ENCODE measurements around the gene RABEP2. TPM values are rescaled to one million over a fixed set of nuclear protein-coding genes. Genes with fewer than 3 reads are reported as not detected.
"Not testable (repeated sequence)": the region's sequence is repeated elsewhere in the genome, so short reads cannot be mapped to it uniquely, and the experiment has no call there.

Gene RABEP2
- 10 to 100 TPM; 23.5 to 46.9 TPM for polyA plus RNA-seq

GRCh38 chr16:28924762-28925385, at the start of gene RABEP2:
Gene RABEP2 (minus strand): TSS chr16:28925238. CDS start chr16:28925163, 75 bp downstream.
- H3K4me3 ChIP-seq (ENCODE audit: low read depth in 1 of 2, low read length in 2 of 2): peak within 1 kb of the TSS; percentile 88 to 96
- H3K9me3 ChIP-seq (ENCODE audit: control insufficient read depth in 2 of 2, insufficient read depth in 1 of 2, low read depth in 1 of 2, low read length in 1 of 2): no peaks in the 10 kb centered on the region
- 0 to 1% methylated on average over 56 to 66 of the region's 66 CpGs for WGBS, 2 donors
- H3K36me3 ChIP-seq (ENCODE audit: control insufficient read depth in 2 of 2, insufficient read depth in 2 of 2, low read length in 1 of 2): peaks cover 0 to 4% of the 10 kb centered on the region in 2 donors
- H3K27ac ChIP-seq (ENCODE audit: low read depth in 2 of 2, low read length in 1 of 2): peak within 1 kb of the TSS; percentile 99 to 100
- H3K27me3 ChIP-seq (ENCODE audit: control insufficient read depth in 1 of 2, insufficient read depth in 2 of 2, low read length in 2 of 2): no peaks in the 10 kb centered on the region
- no peaks in the 10 kb centered on the region for H3K4me1 ChIP-seq (ENCODE audit: control insufficient read depth in 2 of 2, insufficient read depth in 2 of 2, low read length in 1 of 2)

GRCh38 chr16:28974437-28975157, 49.6 kb upstream of the RABEP2 start, which contains the start of gene SPNS1:
Gene SPNS1 (plus strand): TSS chr16:28974778. CDS start chr16:28975152, 374 bp downstream.
- H3K27me3 ChIP-seq (ENCODE audit: control insufficient read depth in 1 of 2, insufficient read depth in 2 of 2, low read length in 2 of 2): no peaks in the 10 kb centered on the region
- WGBS, 2 donors: 0 to 1% methylated on average over 56 to 60 of the region's 60 CpGs
- H3K36me3 ChIP-seq (ENCODE audit: control insufficient read depth in 2 of 2, insufficient read depth in 2 of 2, low read length in 1 of 2): peaks cover 0 to 9% of the 10 kb centered on the region in 2 donors
- no peaks in the 10 kb centered on the region for H3K9me3 ChIP-seq (ENCODE audit: control insufficient read depth in 2 of 2, insufficient read depth in 1 of 2, low read depth in 1 of 2, low read length in 1 of 2)
- peaks cover 0 to 4% of the 10 kb centered on the region in 2 donors for H3K4me1 ChIP-seq (ENCODE audit: control insufficient read depth in 2 of 2, insufficient read depth in 2 of 2, low read length in 1 of 2)
- H3K4me3 ChIP-seq (ENCODE audit: low read depth in 1 of 2, low read length in 2 of 2): peak within 1 kb of the TSS; percentile 65 to 91
- H3K27ac ChIP-seq (ENCODE audit: low read depth in 2 of 2, low read length in 1 of 2): peak within 1 kb of the TSS; percentile 9 to 82

GRCh38 chr16:28974007-28974436, 49.0 kb upstream of the RABEP2 start:
- H3K27me3 ChIP-seq (ENCODE audit: control insufficient read depth in 1 of 2, insufficient read depth in 2 of 2, low read length in 2 of 2): no peaks in the 10 kb centered on the region
- peak overlapping the region; percentile 65 to 91 for H3K4me3 ChIP-seq (ENCODE audit: low read depth in 1 of 2, low read length in 2 of 2)
- H3K9me3 ChIP-seq (ENCODE audit: control insufficient read depth in 2 of 2, insufficient read depth in 1 of 2, low read depth in 1 of 2, low read length in 1 of 2): no peaks in the 10 kb centered on the region
- peaks cover 0 to 4% of the 10 kb centered on the region in 2 donors for H3K4me1 ChIP-seq (ENCODE audit: control insufficient read depth in 2 of 2, insufficient read depth in 2 of 2, low read length in 1 of 2)
- H3K36me3 ChIP-seq (ENCODE audit: control insufficient read depth in 2 of 2, insufficient read depth in 2 of 2, low read length in 1 of 2): peaks cover 0 to 9% of the 10 kb centered on the region in 2 donors
- 0% methylated on average over 17 of the region's 17 CpGs for WGBS, 2 donors
- H3K27ac ChIP-seq (ENCODE audit: low read depth in 2 of 2, low read length in 1 of 2): peak overlapping the region; percentile 9 to 82

GRCh38 chr16:28969696-28970095, 44.7 kb upstream of the RABEP2 start:
- not testable (repeated sequence) for H3K27ac ChIP-seq (ENCODE audit: low read depth in 2 of 2, low read length in 1 of 2); H3K4me3 ChIP-seq (ENCODE audit: low read depth in 1 of 2, low read length in 2 of 2); H3K4me1 ChIP-seq (ENCODE audit: control insufficient read depth in 2 of 2, insufficient read depth in 2 of 2, low read length in 1 of 2); H3K36me3 ChIP-seq (ENCODE audit: control insufficient read depth in 2 of 2, insufficient read depth in 2 of 2, low read length in 1 of 2); H3K9me3 ChIP-seq (ENCODE audit: control insufficient read depth in 2 of 2, insufficient read depth in 1 of 2, low read depth in 1 of 2, low read length in 1 of 2); H3K27me3 ChIP-seq (ENCODE audit: control insufficient read depth in 1 of 2, insufficient read depth in 2 of 2, low read length in 2 of 2)
- 78 to 81% methylated on average over 2 of the region's 2 CpGs for WGBS, 2 donors

- WGBS, 2 donors: 90 to 91% methylated on average over 4 of the region's 4 CpGs
- peaks cover 15% of the 10 kb centered on the region in 2 donors for H3K36me3 ChIP-seq (ENCODE audit: control insufficient read depth in 2 of 2, insufficient read depth in 2 of 2, low read length in 1 of 2)
- H3K4me1 ChIP-seq (ENCODE audit: control insufficient read depth in 2 of 2, insufficient read depth in 2 of 2, low read length in 1 of 2): no peaks in the 10 kb centered on the region
- no peak overlapping the region for H3K4me3 ChIP-seq (ENCODE audit: low read depth in 1 of 2, low read length in 2 of 2)
- H3K27ac ChIP-seq (ENCODE audit: low read depth in 2 of 2, low read length in 1 of 2): no peak overlapping the region
- H3K9me3 ChIP-seq (ENCODE audit: control insufficient read depth in 2 of 2, insufficient read depth in 1 of 2, low read depth in 1 of 2, low read length in 1 of 2): no peaks in the 10 kb centered on the region
- no peaks in the 10 kb centered on the region for H3K27me3 ChIP-seq (ENCODE audit: control insufficient read depth in 1 of 2, insufficient read depth in 2 of 2, low read length in 2 of 2)
Measured at GRCh38 chr16:28967156-28967555, 42.1 kb upstream of the RABEP2 start.

- Histone ChIP-seq H3K36me3 (ENCODE audit: control insufficient read depth in 2 of 2, insufficient read depth in 2 of 2, low read length in 1 of 2) (peaks cover 15% of the 10 kb centered on the region in 2 donors), H3K4me3 (ENCODE audit: low read depth in 1 of 2, low read length in 2 of 2) (no peak overlapping the region), H3K27ac (ENCODE audit: low read depth in 2 of 2, low read length in 1 of 2) (no peak overlapping the region), H3K27me3 (ENCODE audit: control insufficient read depth in 1 of 2, insufficient read depth in 2 of 2, low read length in 2 of 2) (no peaks in the 10 kb centered on the region), H3K9me3 (ENCODE audit: control insufficient read depth in 2 of 2, insufficient read depth in 1 of 2, low read depth in 1 of 2, low read length in 1 of 2) (no peaks in the 10 kb centered on the region), H3K4me1 (ENCODE audit: control insufficient read depth in 2 of 2, insufficient read depth in 2 of 2, low read length in 1 of 2) (no peaks in the 10 kb centered on the region)
- WGBS, 2 donors: 87 to 88% methylated on average over 2 of the region's 2 CpGs
Measured at GRCh38 chr16:28964496-28964895, 39.5 kb upstream of the RABEP2 start.

- 91 to 97% methylated on average over 3 of the region's 3 CpGs for WGBS, 2 donors
- H3K9me3 ChIP-seq (ENCODE audit: control insufficient read depth in 2 of 2, insufficient read depth in 1 of 2, low read depth in 1 of 2, low read length in 1 of 2): no peaks in the 10 kb centered on the region
- H3K27ac ChIP-seq (ENCODE audit: low read depth in 2 of 2, low read length in 1 of 2): no peak overlapping the region
- H3K4me1 ChIP-seq (ENCODE audit: control insufficient read depth in 2 of 2, insufficient read depth in 2 of 2, low read length in 1 of 2): no peaks in the 10 kb centered on the region
- peaks cover 15 to 17% of the 10 kb centered on the region in 2 donors for H3K36me3 ChIP-seq (ENCODE audit: control insufficient read depth in 2 of 2, insufficient read depth in 2 of 2, low read length in 1 of 2)
- H3K4me3 ChIP-seq (ENCODE audit: low read depth in 1 of 2, low read length in 2 of 2): no peak overlapping the region
- no peaks in the 10 kb centered on the region for H3K27me3 ChIP-seq (ENCODE audit: control insufficient read depth in 1 of 2, insufficient read depth in 2 of 2, low read length in 2 of 2)
Measured at GRCh38 chr16:28964072-28964471, 39.0 kb upstream of the RABEP2 start.

- Histone ChIP-seq H3K27ac (ENCODE audit: low read depth in 2 of 2, low read length in 1 of 2) (no peak overlapping the region), H3K4me3 (ENCODE audit: low read depth in 1 of 2, low read length in 2 of 2) (no peak overlapping the region), H3K4me1 (ENCODE audit: control insufficient read depth in 2 of 2, insufficient read depth in 2 of 2, low read length in 1 of 2) (no peaks in the 10 kb centered on the region), H3K36me3 (ENCODE audit: control insufficient read depth in 2 of 2, insufficient read depth in 2 of 2, low read length in 1 of 2) (peaks cover 13 to 36% of the 10 kb centered on the region in 2 donors), H3K9me3 (ENCODE audit: control insufficient read depth in 2 of 2, insufficient read depth in 1 of 2, low read depth in 1 of 2, low read length in 1 of 2) (no peaks in the 10 kb centered on the region), H3K27me3 (ENCODE audit: control insufficient read depth in 1 of 2, insufficient read depth in 2 of 2, low read length in 2 of 2) (no peaks in the 10 kb centered on the region)
- 91 to 92% methylated on average over 6 of the region's 6 CpGs for WGBS, 2 donors
Measured at GRCh38 chr16:28958836-28959235, 33.8 kb upstream of the RABEP2 start.

GRCh38 chr16:28958216-28958615, 33.2 kb upstream of the RABEP2 start:
- Histone ChIP-seq H3K9me3 (ENCODE audit: control insufficient read depth in 2 of 2, insufficient read depth in 1 of 2, low read depth in 1 of 2, low read length in 1 of 2) (no peaks in the 10 kb centered on the region), H3K4me1 (ENCODE audit: control insufficient read depth in 2 of 2, insufficient read depth in 2 of 2, low read length in 1 of 2) (no peaks in the 10 kb centered on the region), H3K27me3 (ENCODE audit: control insufficient read depth in 1 of 2, insufficient read depth in 2 of 2, low read length in 2 of 2) (no peaks in the 10 kb centered on the region), H3K27ac (ENCODE audit: low read depth in 2 of 2, low read length in 1 of 2) (no peak overlapping the region), H3K36me3 (ENCODE audit: control insufficient read depth in 2 of 2, insufficient read depth in 2 of 2, low read length in 1 of 2) (peaks cover 12 to 35% of the 10 kb centered on the region in 2 donors), H3K4me3 (ENCODE audit: low read depth in 1 of 2, low read length in 2 of 2) (no peak overlapping the region)
- WGBS, 2 donors: 90 to 95% methylated on average over 9 of the region's 9 CpGs
